ENCODE results near the gene ELK1.

GRCh38 chrX:47674776-47675175 lies 24.4 kb upstream of the ELK1 start:
- TF ChIP-seq ZNF529 (tag by site-specific recombination; IDR thresholded peaks at IDR 0.05; ENCODE audit: insufficient replicate concordance) (no peak), PRDM1 (tag by site-specific recombination; IDR thresholded peaks at IDR 0.05) (no peak), CTCF (tag by site-specific recombination; IDR thresholded peaks at IDR 0.05) (no peak), TRIM28 (IDR thresholded peaks at IDR 0.05; ENCODE audit: borderline replicate concordance, low read length) (no peak), MZF1 (tag by site-specific recombination; IDR thresholded peaks at IDR 0.05; ENCODE audit: borderline replicate concordance) (no peak), REST (tag by site-specific recombination; IDR thresholded peaks at IDR 0.05) (no peak), ZNF776 (tag by site-specific recombination; IDR thresholded peaks at IDR 0.05; ENCODE audit: borderline replicate concordance) (no peak), SCRT2 (tag by site-specific recombination; IDR thresholded peaks at IDR 0.05) (no peak), ZNF335 (tag by site-specific recombination; conservative IDR thresholded peaks at IDR 0.05) (no peak), ZNF266 (tag by site-specific recombination; IDR thresholded peaks at IDR 0.05; ENCODE audit: low read depth) (no peak), ZNF140 (tag by site-specific recombination; IDR thresholded peaks at IDR 0.05) (no peak), TCF7L2 (IDR thresholded peaks at IDR 0.05; ENCODE audit: borderline replicate concordance, low read depth, low read length) (no peak)
